Stimulated activated CD8-positive, alpha-beta memory T cell treated with anti-CD3 and anti-CD28 coated beads, Interleukin-2, amount 100 ng/mL, for 48 hours (primary cell): Measurements from ENCODE around the gene SLC40A1.

Experiments
- DNase-seq, 2 donors: peaks; one replicate each; pipeline ENCODE4 v3.0.0-alpha.2; 2020; ENCODE audit warnings: low read depth in 2 of 2

The SLC40A1 gene

GRCh38 chr2:189569295-189569910 lies 11.2 kb downstream of the SLC40A1 start:
- DNase-seq, result no peak

GRCh38 chr2:189566046-189566445 lies 14.5 kb downstream of the SLC40A1 start:
- DNase-seq, result no peak

GRCh38 chr2:189561371-189562038 lies 19.1 kb downstream of the SLC40A1 start:
- DNase-seq, result no peak

- DNase-seq, result no peak
Measured at GRCh38 chr2:189560273-189560586, 20.4 kb downstream of the SLC40A1 start.

GRCh38 chr2:189559579-189560272 lies 20.9 kb downstream of the SLC40A1 start:
- DNase-seq, result no peak

GRCh38 chr2:189558516-189559272 lies 21.9 kb downstream of the SLC40A1 start:
- DNase-seq, result no peak

GRCh38 chr2:189557373-189557772 lies 23.2 kb downstream of the SLC40A1 start:
- DNase-seq, result no peak

- DNase-seq, result no peak
Measured at GRCh38 chr2:189556526-189556925, 24.1 kb downstream of the SLC40A1 start.

GRCh38 chr2:189555232-189555631 lies 25.4 kb downstream of the SLC40A1 start:
- no peak for DNase-seq

GRCh38 chr2:189553504-189554088 lies 27.0 kb downstream of the SLC40A1 start:
- no peak for DNase-seq

GRCh38 chr2:189552991-189553404 lies 27.6 kb downstream of the SLC40A1 start:
- no peak for DNase-seq

GRCh38 chr2:189552334-189552990 lies 28.1 kb downstream of the SLC40A1 start:
- DNase-seq, result no peak

GRCh38 chr2:189551808-189552207 lies 28.8 kb downstream of the SLC40A1 start:
- no peak for DNase-seq

GRCh38 chr2:189549449-189549832 lies 31.1 kb downstream of the SLC40A1 start:
- DNase-seq, result no peak

- DNase-seq, result no peak
Measured at GRCh38 chr2:189548666-189549448, 31.7 kb downstream of the SLC40A1 start.

GRCh38 chr2:189545418-189545817 lies 35.2 kb downstream of the SLC40A1 start:
- no peak for DNase-seq

GRCh38 chr2:189544318-189545042 lies 36.1 kb downstream of the SLC40A1 start:
- DNase-seq, result no peak

- no peak for DNase-seq
Measured at GRCh38 chr2:189543367-189543766, 37.2 kb downstream of the SLC40A1 start.

- no peak for DNase-seq
Measured at GRCh38 chr2:189542145-189542882, 38.3 kb downstream of the SLC40A1 start.
